K562 (cell line): ENCODE results near the gene COP1. TPM values are rescaled to one million over a fixed set of nuclear protein-coding genes. Genes with fewer than 3 reads are reported as not detected.

Source experiments
- BCL6 ChIP-seq: fragments of 250-450 bp; sonication (Bioruptor Pico); IDR thresholded peaks from 2 replicates; pipeline ENCODE4 v1.4.0; 2020
- GABPB1 ChIP-seq: sonication (generic); formaldehyde crosslinking; IDR thresholded peaks from 2 replicates; pipeline ENCODE4 v1.8.0; 2022; ENCODE audit warnings: mild to moderate bottlenecking, missing genetic modification reagents
- IRF2 ChIP-seq: sonication (generic); formaldehyde crosslinking; IDR thresholded peaks from 2 replicates; pipeline ENCODE4 v1.8.1; 2022; ENCODE audit warnings: mild to moderate bottlenecking, missing genetic modification reagents
- MAFG ChIP-seq: fragments of 450-650 bp; conservative IDR thresholded peaks from 2 replicates; pipeline ENCODE4 v1.6.1; 2016; ENCODE audit warnings: missing genetic modification characterization, missing compliant biosample characterization
- MAFK ChIP-seq: IDR thresholded peaks from 2 replicates; pipeline ENCODE4 v1.6.1; 2011; ENCODE audit warnings: low read length, improper control_type of control experiment
- NEUROD1 ChIP-seq: fragments of 150-350 bp; IDR thresholded peaks from 2 replicates; pipeline ENCODE4 v1.6.1; 2014; ENCODE audit warnings: borderline replicate concordance, low read length, low read depth; ENCODE audit not compliant: partially characterized antibody
- PPARD ChIP-seq: fragments of 250-450 bp; sonication (Bioruptor Pico); IDR thresholded peaks from 2 replicates; pipeline ENCODE4 v1.8.0; 2022; ENCODE audit warnings: inconsistent platforms, mild to moderate bottlenecking, moderate library complexity
- SNRNP70 ChIP-seq: fragments of 200-400 bp; formaldehyde crosslinking; optimal IDR thresholded peaks from 2 replicates; pipeline ENCODE3; 2017; ENCODE audit warnings: low read depth, low read length
- THAP12 ChIP-seq: fragments of 250-450 bp; sonication (Bioruptor Pico); IDR thresholded peaks from 2 replicates; pipeline ENCODE4 v1.9.0; 2021; ENCODE audit warnings: mild to moderate bottlenecking, inconsistent platforms
- THRAP3 ChIP-seq: fragments of 450-650 bp; IDR thresholded peaks from 2 replicates; pipeline ENCODE4 v1.6.1; 2016; ENCODE audit warnings: mild to moderate bottlenecking, inconsistent platforms, borderline replicate concordance
- USF2 ChIP-seq: sonication (generic); formaldehyde crosslinking; IDR thresholded peaks from 2 replicates; pipeline ENCODE4 v1.5.0; 2020; ENCODE audit warnings: missing genetic modification reagents
- XRCC5 ChIP-seq: fragments of 200-400 bp; formaldehyde crosslinking; IDR thresholded peaks from 2 replicates; pipeline ENCODE4 v1.6.1; 2017; ENCODE audit warnings: low read depth, mild to moderate bottlenecking, low read length
- ZEB2 ChIP-seq: fragments of 450-650 bp; IDR thresholded peaks from 2 replicates; pipeline ENCODE4 v1.6.1; 2016
- ZNF316 ChIP-seq: fragments of 450-650 bp; IDR thresholded peaks from 2 replicates; pipeline ENCODE4 v1.6.1; 2016
- ZNF436 ChIP-seq: fragments of 250-450, 450-650 bp; sonication (Bioruptor Pico); formaldehyde crosslinking; IDR thresholded peaks from 2 replicates; pipeline ENCODE4 v1.7.0; 2020; ENCODE audit warnings: mild to moderate bottlenecking
- ZNF707 ChIP-seq: fragments of 250-450 bp; sonication (Bioruptor Pico); conservative IDR thresholded peaks from 2 replicates; pipeline ENCODE4 v1.8.0; 2022; ENCODE audit warnings: inconsistent platforms, mild to moderate bottlenecking, moderate library complexity
- polyA plus RNA-seq, 8 experiments: library from polyadenylated mRNA; depleted of rRNA in 4 of 8; stranded (reverse) in 5 of 8; unstranded in 3 of 8; fragments of >200 nt; fragmentation: Nextera tagmentation in 2 of 8; fragmentation: Illumina TruSeq in 1 of 8; extraction: Ambion mirVana in 2 of 8; extraction: Trizol in 1 of 8; gene quantifications; 2 replicates each; pipeline versions ENCODE4 v1.2.1 to v1.2.3, GENCODE V29; 2011 to 2014; ENCODE audit warnings: inconsistent platforms in 1 of 8, missing spikeins in 1 of 8
- total RNA-seq, 7 experiments: library from RNA; depleted of rRNA in 6 of 7; stranded (reverse); fragments of >200 nt in 6 of 7; fragmentation: Illumina TruSeq in 2 of 7; extraction: Trizol in 2 of 7; gene quantifications; 2 replicates each; pipeline versions ENCODE4 v1.2.1 to v1.2.3, GENCODE V29; 2011 to 2021; ENCODE audit warnings: low replicate concordance in 1 of 7
- TF ChIP-seq, protein P1 (sequence below): IDR thresholded peaks from 2 replicates; pipeline ENCODE4 v1.6.1; 2011; ENCODE audit warnings: borderline replicate concordance, low read depth, mild to moderate bottlenecking, moderate library complexity, low read length; ENCODE audit not compliant: insufficient read depth, poor library complexity, severe bottlenecking
- TF ChIP-seq, protein P2 (sequence below): sonication (generic); formaldehyde crosslinking; IDR thresholded peaks from 2 replicates; pipeline ENCODE4 v1.8.0; 2023; ENCODE audit warnings: mild to moderate bottlenecking, missing genetic modification reagents
- TF ChIP-seq, protein P3 (sequence below): fragments of 250-450 bp; sonication (Bioruptor Pico); IDR thresholded peaks from 2 replicates; pipeline ENCODE4 v1.5.0; 2022; ENCODE audit warnings: mild to moderate bottlenecking

Gene COP1
- total and polyA plus RNA-seq, 9 of the 15 experiments (the other 6 are each of a cell fraction or from before 2014, with no cell fraction given) = 25.8 to 77.7 (median 58.6) TPM

GRCh38 chr1:175914115-175914514, 293.0 kb downstream of the COP1 start (continued):
- peak; percentile 78 for TF ChIP-seq ZNF316
- TF ChIP-seq THAP12 (CRISPR knock-in tag) = no peak
- peak; percentile 74 for TF ChIP-seq MAFK
- no peak for TF ChIP-seq IRF2 (CRISPR knock-in tag)
- TF ChIP-seq NEUROD1 = no peak
- TF ChIP-seq GABPB1 (CRISPR knock-in tag) = no peak
- no peak for TF ChIP-seq XRCC5
- TF ChIP-seq BCL6 (CRISPR knock-in tag) = no peak
- TF ChIP-seq, protein P1, sequence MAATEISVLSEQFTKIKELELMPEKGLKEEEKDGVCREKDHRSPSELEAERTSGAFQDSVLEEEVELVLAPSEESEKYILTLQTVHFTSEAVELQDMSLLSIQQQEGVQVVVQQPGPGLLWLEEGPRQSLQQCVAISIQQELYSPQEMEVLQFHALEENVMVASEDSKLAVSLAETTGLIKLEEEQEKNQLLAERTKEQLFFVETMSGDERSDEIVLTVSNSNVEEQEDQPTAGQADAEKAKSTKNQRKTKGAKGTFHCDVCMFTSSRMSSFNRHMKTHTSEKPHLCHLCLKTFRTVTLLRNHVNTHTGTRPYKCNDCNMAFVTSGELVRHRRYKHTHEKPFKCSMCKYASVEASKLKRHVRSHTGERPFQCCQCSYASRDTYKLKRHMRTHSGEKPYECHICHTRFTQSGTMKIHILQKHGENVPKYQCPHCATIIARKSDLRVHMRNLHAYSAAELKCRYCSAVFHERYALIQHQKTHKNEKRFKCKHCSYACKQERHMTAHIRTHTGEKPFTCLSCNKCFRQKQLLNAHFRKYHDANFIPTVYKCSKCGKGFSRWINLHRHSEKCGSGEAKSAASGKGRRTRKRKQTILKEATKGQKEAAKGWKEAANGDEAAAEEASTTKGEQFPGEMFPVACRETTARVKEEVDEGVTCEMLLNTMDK = no peak
- TF ChIP-seq, protein P2, sequence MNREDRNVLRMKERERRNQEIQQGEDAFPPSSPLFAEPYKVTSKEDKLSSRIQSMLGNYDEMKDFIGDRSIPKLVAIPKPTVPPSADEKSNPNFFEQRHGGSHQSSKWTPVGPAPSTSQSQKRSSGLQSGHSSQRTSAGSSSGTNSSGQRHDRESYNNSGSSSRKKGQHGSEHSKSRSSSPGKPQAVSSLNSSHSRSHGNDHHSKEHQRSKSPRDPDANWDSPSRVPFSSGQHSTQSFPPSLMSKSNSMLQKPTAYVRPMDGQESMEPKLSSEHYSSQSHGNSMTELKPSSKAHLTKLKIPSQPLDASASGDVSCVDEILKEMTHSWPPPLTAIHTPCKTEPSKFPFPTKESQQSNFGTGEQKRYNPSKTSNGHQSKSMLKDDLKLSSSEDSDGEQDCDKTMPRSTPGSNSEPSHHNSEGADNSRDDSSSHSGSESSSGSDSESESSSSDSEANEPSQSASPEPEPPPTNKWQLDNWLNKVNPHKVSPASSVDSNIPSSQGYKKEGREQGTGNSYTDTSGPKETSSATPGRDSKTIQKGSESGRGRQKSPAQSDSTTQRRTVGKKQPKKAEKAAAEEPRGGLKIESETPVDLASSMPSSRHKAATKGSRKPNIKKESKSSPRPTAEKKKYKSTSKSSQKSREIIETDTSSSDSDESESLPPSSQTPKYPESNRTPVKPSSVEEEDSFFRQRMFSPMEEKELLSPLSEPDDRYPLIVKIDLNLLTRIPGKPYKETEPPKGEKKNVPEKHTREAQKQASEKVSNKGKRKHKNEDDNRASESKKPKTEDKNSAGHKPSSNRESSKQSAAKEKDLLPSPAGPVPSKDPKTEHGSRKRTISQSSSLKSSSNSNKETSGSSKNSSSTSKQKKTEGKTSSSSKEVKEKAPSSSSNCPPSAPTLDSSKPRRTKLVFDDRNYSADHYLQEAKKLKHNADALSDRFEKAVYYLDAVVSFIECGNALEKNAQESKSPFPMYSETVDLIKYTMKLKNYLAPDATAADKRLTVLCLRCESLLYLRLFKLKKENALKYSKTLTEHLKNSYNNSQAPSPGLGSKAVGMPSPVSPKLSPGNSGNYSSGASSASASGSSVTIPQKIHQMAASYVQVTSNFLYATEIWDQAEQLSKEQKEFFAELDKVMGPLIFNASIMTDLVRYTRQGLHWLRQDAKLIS (CRISPR knock-in tag) = no peak
- TF ChIP-seq ZNF436 = no peak
- TF ChIP-seq ZEB2 = no peak
- no peak for TF ChIP-seq THRAP3
- no peak for TF ChIP-seq ZNF707
- TF ChIP-seq, protein P3, sequence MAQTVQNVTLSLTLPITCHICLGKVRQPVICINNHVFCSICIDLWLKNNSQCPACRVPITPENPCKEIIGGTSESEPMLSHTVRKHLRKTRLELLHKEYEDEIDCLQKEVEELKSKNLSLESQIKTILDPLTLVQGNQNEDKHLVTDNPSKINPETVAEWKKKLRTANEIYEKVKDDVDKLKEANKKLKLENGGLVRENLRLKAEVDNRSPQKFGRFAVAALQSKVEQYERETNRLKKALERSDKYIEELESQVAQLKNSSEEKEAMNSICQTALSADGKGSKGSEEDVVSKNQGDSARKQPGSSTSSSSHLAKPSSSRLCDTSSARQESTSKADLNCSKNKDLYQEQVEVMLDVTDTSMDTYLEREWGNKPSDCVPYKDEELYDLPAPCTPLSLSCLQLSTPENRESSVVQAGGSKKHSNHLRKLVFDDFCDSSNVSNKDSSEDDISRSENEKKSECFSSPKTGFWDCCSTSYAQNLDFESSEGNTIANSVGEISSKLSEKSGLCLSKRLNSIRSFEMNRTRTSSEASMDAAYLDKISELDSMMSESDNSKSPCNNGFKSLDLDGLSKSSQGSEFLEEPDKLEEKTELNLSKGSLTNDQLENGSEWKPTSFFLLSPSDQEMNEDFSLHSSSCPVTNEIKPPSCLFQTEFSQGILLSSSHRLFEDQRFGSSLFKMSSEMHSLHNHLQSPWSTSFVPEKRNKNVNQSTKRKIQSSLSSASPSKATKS (CRISPR knock-in tag) = no peak
- TF ChIP-seq SNRNP70 = no peak
- peak; percentile 75 for TF ChIP-seq MAFG (tag)
- TF ChIP-seq PPARD (CRISPR knock-in tag) = no peak
- TF ChIP-seq USF2 = no peak
